ENCODE measurements around the gene OMG. TPM values are rescaled to one million over a fixed set of nuclear protein-coding genes. Genes with fewer than 3 reads are reported as not detected.

Gene OMG
- total RNA-seq, 2 donors from 2014 or later: not detected

DNA sequence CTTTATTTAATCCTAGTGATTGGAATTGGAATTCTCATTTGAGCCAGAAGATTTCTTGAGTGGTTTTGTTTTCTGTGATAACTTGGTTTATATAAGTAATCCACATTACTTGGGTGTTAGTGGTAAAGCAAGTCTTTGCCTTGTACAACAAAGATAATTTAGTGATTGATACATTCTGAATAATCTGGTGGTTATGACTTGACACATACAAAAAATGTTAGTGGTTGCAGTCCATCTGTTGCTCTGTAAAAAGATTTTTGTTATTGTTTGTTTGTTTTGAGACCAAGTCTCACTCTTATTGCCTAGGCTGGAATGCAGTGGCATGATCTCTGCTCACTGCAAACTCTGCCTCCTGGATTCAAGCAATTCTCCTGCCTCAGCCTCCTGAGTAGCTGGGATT, 13.2 kb downstream of the OMG start:
- Histone ChIP-seq H3K4me3 (no peak overlapping the region), H3K27me3 (replicated peaks; ENCODE audit: insufficient read depth) (no peaks in the 10 kb centered on the region), H3K4me1 (ENCODE audit: control insufficient read depth in 1 of 2, low read depth in 2 of 2) (no peaks in the 10 kb centered on the region), H3K36me3 (peaks cover 3% of the 10 kb centered on the region), H3K9me3 (no peaks in the 10 kb centered on the region), H3K27ac (no peak overlapping the region)
- no peak for TF ChIP-seq CTCF (IDR thresholded peaks at IDR 0.05)
- DNase-seq (ENCODE audit: low spot score) (no peak), ATAC-seq (ENCODE audit: insufficient number of reproducible peaks, low FRiP score, low read depth) (no peak)

GRCh38 chr17:31281061-31281460, 16.0 kb downstream of the OMG start:
- no peak for DNase-seq (ENCODE audit: low spot score)
- H3K27ac ChIP-seq: no peak overlapping the region
- no peaks in the 10 kb centered on the region for H3K9me3 ChIP-seq
- no peaks in the 10 kb centered on the region for H3K27me3 ChIP-seq (replicated peaks; ENCODE audit: insufficient read depth)
- H3K36me3 ChIP-seq: no peaks in the 10 kb centered on the region
- no peak for TF ChIP-seq CTCF (IDR thresholded peaks at IDR 0.05)
- no peak for ATAC-seq (ENCODE audit: insufficient number of reproducible peaks, low FRiP score, low read depth)
- H3K4me3 ChIP-seq: no peak overlapping the region
- H3K4me1 ChIP-seq (ENCODE audit: control insufficient read depth in 1 of 2, low read depth in 2 of 2): no peaks in the 10 kb centered on the region

DNA sequence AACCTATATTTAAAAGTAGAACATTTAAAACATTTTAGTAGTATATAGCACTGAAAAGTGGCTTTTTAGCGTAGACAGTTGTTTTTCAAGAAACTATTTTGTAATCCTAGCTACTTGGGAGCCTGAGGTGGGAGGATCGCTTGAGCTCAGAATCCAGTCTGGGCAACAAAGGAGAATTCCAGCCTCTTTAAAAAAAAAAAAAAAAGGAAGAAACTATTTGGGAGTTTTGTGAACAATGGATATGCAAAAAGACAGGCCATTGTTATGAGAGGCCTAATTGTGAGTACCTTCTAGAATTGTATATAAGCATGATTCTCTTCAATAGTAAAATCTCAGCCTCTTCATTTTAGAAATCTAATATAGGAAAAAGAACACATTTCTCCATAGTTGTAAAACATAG, 17.6 kb downstream of the OMG start:
- Histone ChIP-seq H3K9me3 (no peaks in the 10 kb centered on the region), H3K27me3 (replicated peaks; ENCODE audit: insufficient read depth) (no peaks in the 10 kb centered on the region), H3K27ac (no peak overlapping the region), H3K36me3 (no peaks in the 10 kb centered on the region), H3K4me3 (no peak overlapping the region), H3K4me1 (ENCODE audit: control insufficient read depth in 1 of 2, low read depth in 2 of 2) (peaks cover 0 to 6% of the 10 kb centered on the region in 2 donors)
- no peak for ATAC-seq (ENCODE audit: insufficient number of reproducible peaks, low FRiP score, low read depth)
- DNase-seq (ENCODE audit: low spot score): no peak
- no peak for TF ChIP-seq CTCF (IDR thresholded peaks at IDR 0.05)

DNA sequence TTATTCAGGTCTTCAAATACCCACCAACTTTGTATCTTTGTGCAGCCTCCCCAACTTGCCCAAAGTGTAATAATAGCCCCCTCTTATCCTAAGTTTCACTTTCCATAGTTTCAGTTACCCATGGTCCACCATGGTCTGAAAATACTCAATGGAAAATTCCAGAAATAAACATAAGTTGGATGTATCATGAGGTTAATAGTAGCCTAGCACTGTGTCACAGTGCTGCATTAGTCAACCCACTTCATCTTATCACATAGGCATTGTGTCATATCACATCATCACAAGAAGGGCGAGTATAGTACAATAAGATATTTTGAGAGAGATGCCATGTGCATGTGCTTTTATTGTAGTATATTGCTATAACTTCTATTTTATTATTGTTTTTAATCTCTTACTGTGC, 21.9 kb downstream of the OMG start:
- no peaks in the 10 kb centered on the region for H3K36me3 ChIP-seq
- H3K27ac ChIP-seq: no peak overlapping the region
- TF ChIP-seq CTCF (IDR thresholded peaks at IDR 0.05): no peak
- ATAC-seq (ENCODE audit: insufficient number of reproducible peaks, low FRiP score, low read depth): no peak
- H3K27me3 ChIP-seq (replicated peaks; ENCODE audit: insufficient read depth): no peaks in the 10 kb centered on the region
- H3K4me1 ChIP-seq (ENCODE audit: control insufficient read depth in 1 of 2, low read depth in 2 of 2): peaks cover 4 to 8% of the 10 kb centered on the region in 2 donors
- no peak overlapping the region for H3K4me3 ChIP-seq
- H3K9me3 ChIP-seq: no peaks in the 10 kb centered on the region
- no peak for DNase-seq (ENCODE audit: low spot score)

DNA sequence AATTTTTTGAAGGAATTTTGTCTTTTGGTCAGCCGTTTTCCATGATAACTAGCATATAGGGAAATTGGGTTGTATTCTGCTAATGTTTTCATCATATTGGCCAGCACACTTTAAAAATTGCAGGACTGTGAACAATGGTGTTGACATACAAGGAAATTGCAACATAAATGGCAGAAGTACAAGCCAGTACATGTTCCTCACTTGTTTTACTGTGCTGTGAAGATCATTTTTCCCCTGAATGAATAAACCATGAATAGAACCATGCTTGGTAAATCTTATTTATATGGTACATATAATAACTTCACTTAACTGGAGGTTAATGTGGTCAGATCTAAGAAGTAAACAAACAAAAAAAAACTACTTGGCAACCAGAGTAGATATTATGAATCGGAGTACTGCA, 22.8 kb downstream of the OMG start:
- no peak for DNase-seq (ENCODE audit: low spot score)
- Histone ChIP-seq H3K9me3 (no peaks in the 10 kb centered on the region), H3K27me3 (replicated peaks; ENCODE audit: insufficient read depth) (no peaks in the 10 kb centered on the region), H3K36me3 (no peaks in the 10 kb centered on the region), H3K4me3 (no peak overlapping the region), H3K4me1 (ENCODE audit: control insufficient read depth in 1 of 2, low read depth in 2 of 2) (peaks cover 13 to 14% of the 10 kb centered on the region in 2 donors), H3K27ac (no peak overlapping the region)
- peak; percentile 64 for ATAC-seq (ENCODE audit: insufficient number of reproducible peaks, low FRiP score, low read depth)
- TF ChIP-seq CTCF (IDR thresholded peaks at IDR 0.05): no peak
